ENCODE measurements around the gene SPINK5. TPM values are rescaled to one million over a fixed set of nuclear protein-coding genes. Genes with fewer than 3 reads are reported as not detected.

SPINK5 gene
- total RNA-seq, 1 experiment from 2014 or later, result not detected

DNA sequence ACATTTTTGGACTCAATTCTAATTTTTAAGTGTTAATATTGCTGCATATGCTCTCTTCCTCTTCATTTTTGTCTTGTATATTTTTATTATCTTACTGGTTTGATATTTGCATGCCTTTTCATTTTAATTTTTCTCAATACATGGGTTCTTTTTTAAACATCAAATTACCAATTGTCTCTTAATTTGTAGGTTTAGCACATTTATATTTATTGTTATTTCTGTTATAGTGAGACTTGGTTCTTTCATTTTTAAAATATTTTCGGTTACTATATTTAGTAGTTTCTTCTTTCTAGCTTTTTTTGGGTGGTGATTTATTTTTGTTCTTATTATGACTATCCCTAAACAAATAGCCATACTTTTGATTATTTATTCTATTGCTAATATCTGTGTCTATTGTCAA lies 19.4 kb downstream of the SPINK5 start:
- intact Hi-C loops (cut with micrococcal nuclease; ENCODE audit: unreplicated experiment), result no loop called here
- Histone ChIP-seq H3K27me3 (ENCODE audit: control insufficient read depth, insufficient read depth, low read length) (no peaks in the 10 kb centered on the region), H3K9me3 (ENCODE audit: control insufficient read depth, insufficient read depth, low read depth, low read length) (0 out of 2 replicates have a peak, but pooled peaks cover 5% of the 10 kb centered on the region), H3K36me3 (ENCODE audit: control insufficient read depth, insufficient read depth, low read length) (no peaks in the 10 kb centered on the region; the same call in 1 of the 2 replicates), H3K4me3 (ENCODE audit: low read depth in 2 of 2, low read length in 2 of 2) (no peak overlapping the region), H3K27ac (ENCODE audit: low read length) (no peak overlapping the region), H3K4me1 (ENCODE audit: control insufficient read depth, insufficient read depth, low read length) (no peaks in the 10 kb centered on the region)
- ChIA-PET CTCF (no interaction called here), POLR2A (no interaction called here)
- in situ Hi-C loops (cut with HindIII; ENCODE audit: low pct_unique_long_range_greater_than_20kb, low sequenced_read_pairs), result no loop called here
- TF ChIP-seq, protein P1, sequence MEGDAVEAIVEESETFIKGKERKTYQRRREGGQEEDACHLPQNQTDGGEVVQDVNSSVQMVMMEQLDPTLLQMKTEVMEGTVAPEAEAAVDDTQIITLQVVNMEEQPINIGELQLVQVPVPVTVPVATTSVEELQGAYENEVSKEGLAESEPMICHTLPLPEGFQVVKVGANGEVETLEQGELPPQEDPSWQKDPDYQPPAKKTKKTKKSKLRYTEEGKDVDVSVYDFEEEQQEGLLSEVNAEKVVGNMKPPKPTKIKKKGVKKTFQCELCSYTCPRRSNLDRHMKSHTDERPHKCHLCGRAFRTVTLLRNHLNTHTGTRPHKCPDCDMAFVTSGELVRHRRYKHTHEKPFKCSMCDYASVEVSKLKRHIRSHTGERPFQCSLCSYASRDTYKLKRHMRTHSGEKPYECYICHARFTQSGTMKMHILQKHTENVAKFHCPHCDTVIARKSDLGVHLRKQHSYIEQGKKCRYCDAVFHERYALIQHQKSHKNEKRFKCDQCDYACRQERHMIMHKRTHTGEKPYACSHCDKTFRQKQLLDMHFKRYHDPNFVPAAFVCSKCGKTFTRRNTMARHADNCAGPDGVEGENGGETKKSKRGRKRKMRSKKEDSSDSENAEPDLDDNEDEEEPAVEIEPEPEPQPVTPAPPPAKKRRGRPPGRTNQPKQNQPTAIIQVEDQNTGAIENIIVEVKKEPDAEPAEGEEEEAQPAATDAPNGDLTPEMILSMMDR (IDR thresholded peaks at IDR 0.05), result no peak
- TF ChIP-seq SIN3A (IDR thresholded peaks at IDR 0.05; ENCODE audit: borderline replicate concordance, insufficient read depth, low read depth, low read length) (no peak), POLR2AphosphoS5 (IDR thresholded peaks at IDR 0.05; ENCODE audit: low read depth, low read length) (no peak), TCF7L2 (IDR thresholded peaks at IDR 0.05; ENCODE audit: low read depth, low read length) (no peak)
- TF ChIP-seq, protein P2, sequence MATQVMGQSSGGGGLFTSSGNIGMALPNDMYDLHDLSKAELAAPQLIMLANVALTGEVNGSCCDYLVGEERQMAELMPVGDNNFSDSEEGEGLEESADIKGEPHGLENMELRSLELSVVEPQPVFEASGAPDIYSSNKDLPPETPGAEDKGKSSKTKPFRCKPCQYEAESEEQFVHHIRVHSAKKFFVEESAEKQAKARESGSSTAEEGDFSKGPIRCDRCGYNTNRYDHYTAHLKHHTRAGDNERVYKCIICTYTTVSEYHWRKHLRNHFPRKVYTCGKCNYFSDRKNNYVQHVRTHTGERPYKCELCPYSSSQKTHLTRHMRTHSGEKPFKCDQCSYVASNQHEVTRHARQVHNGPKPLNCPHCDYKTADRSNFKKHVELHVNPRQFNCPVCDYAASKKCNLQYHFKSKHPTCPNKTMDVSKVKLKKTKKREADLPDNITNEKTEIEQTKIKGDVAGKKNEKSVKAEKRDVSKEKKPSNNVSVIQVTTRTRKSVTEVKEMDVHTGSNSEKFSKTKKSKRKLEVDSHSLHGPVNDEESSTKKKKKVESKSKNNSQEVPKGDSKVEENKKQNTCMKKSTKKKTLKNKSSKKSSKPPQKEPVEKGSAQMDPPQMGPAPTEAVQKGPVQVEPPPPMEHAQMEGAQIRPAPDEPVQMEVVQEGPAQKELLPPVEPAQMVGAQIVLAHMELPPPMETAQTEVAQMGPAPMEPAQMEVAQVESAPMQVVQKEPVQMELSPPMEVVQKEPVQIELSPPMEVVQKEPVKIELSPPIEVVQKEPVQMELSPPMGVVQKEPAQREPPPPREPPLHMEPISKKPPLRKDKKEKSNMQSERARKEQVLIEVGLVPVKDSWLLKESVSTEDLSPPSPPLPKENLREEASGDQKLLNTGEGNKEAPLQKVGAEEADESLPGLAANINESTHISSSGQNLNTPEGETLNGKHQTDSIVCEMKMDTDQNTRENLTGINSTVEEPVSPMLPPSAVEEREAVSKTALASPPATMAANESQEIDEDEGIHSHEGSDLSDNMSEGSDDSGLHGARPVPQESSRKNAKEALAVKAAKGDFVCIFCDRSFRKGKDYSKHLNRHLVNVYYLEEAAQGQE (IDR thresholded peaks at IDR 0.05; ENCODE audit: insufficient read depth in 1 of 2, low read depth in 2 of 2, low read length in 1 of 2), result no peak
- no TSS peak for BruUV-seq (replicated peaks)
- no peak for DNase-seq (ENCODE audit: low read depth, low spot score)
- no peak for ATAC-seq

DNA sequence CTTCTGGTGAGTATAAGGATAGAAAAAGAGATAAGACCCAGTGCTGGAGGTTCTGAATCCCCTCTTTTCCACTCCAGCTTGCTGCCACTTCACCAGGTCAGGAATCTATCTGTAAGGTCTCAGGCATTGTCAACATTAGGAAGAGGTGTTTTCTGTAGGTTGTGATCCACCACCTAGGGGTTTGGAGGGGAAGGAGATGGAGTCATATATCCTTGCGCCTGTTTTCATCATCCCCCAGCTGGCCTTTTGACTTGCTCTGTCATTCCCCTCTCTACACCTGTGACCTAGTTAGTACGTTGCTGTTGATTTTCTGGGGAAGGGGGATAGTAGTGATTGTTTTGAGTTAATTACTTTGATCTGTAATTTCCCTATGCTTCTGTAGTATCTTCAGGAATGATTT lies 20.5 kb downstream of the SPINK5 start:
- BruUV-seq (replicated peaks), result no TSS peak
- Histone ChIP-seq H3K4me1 (ENCODE audit: control insufficient read depth, insufficient read depth, low read length) (no peaks in the 10 kb centered on the region), H3K27ac (ENCODE audit: low read length) (no peak overlapping the region), H3K27me3 (ENCODE audit: control insufficient read depth, insufficient read depth, low read length) (no peaks in the 10 kb centered on the region), H3K36me3 (ENCODE audit: control insufficient read depth, insufficient read depth, low read length) (no peaks in the 10 kb centered on the region; the same call in 1 of the 2 replicates), H3K9me3 (ENCODE audit: control insufficient read depth, insufficient read depth, low read depth, low read length) (0 out of 2 replicates have a peak, but pooled peaks cover 5% of the 10 kb centered on the region), H3K4me3 (ENCODE audit: low read depth in 2 of 2, low read length in 2 of 2) (no peak overlapping the region)
- in situ Hi-C loops (cut with HindIII; ENCODE audit: low pct_unique_long_range_greater_than_20kb, low sequenced_read_pairs), result no loop called here
- DNase-seq (ENCODE audit: low read depth, low spot score), result no peak
- ATAC-seq, result no peak
- CTCF ChIA-PET, result no interaction called here
- POLR2A ChIA-PET, result no interaction called here
- no peak for TF ChIP-seq POLR2AphosphoS5 (IDR thresholded peaks at IDR 0.05; ENCODE audit: low read depth, low read length)
- no peak for TF ChIP-seq SIN3A (IDR thresholded peaks at IDR 0.05; ENCODE audit: borderline replicate concordance, insufficient read depth, low read depth, low read length)
- no peak for TF ChIP-seq TCF7L2 (IDR thresholded peaks at IDR 0.05; ENCODE audit: low read depth, low read length)
- TF ChIP-seq, protein P1 (IDR thresholded peaks at IDR 0.05), result no peak
- TF ChIP-seq, protein P2 (IDR thresholded peaks at IDR 0.05; ENCODE audit: insufficient read depth in 1 of 2, low read depth in 2 of 2, low read length in 1 of 2), result no peak
- intact Hi-C loops (cut with micrococcal nuclease; ENCODE audit: unreplicated experiment), result no loop called here
